ENCODE measurements around the gene CLCN7. TPM values are rescaled to one million over a fixed set of nuclear protein-coding genes. Genes with fewer than 3 reads are reported as not detected.

Gene CLCN7
- total and polyA plus RNA-seq, 9 of the 15 experiments (the other 6 are each of a cell fraction or from before 2014, with no cell fraction given): 0.06 to 126 (median 18.7) TPM

GRCh38 chr16:1469693-1470201 lies 5.1 kb downstream of the CLCN7 start:
- POLR2A ChIA-PET: interaction anchor here (0.7 kb wide), 1 partner anchor 23 kb away, joined by 3 read pairs; no protein-coding TSS in a partner anchor
- FAIRE-seq: no peak
- TF ChIP-seq GATAD2B (IDR thresholded peaks at IDR 0.05; ENCODE audit: borderline replicate concordance) (no peak), ZNF311 (CRISPR knock-in tag; IDR thresholded peaks at IDR 0.05) (no peak), ELF2 (CRISPR knock-in tag; IDR thresholded peaks at IDR 0.05) (no peak), ZNF408 (CRISPR knock-in tag; IDR thresholded peaks at IDR 0.05; ENCODE audit: low read depth) (no peak), MBD2 (IDR thresholded peaks at IDR 0.05; ENCODE audit: borderline replicate concordance, low read depth) (no peak), NCOA1 (IDR thresholded peaks at IDR 0.05; ENCODE audit: low read depth) (no peak), BMI1 (IDR thresholded peaks at IDR 0.05; ENCODE audit: low read length) (no peak), HMGN3 (IDR thresholded peaks at IDR 0.05; ENCODE audit: borderline replicate concordance, extremely low read depth, insufficient read length, low read depth, low read length) (no peak), NCOA2 (IDR thresholded peaks at IDR 0.05; ENCODE audit: partially characterized antibody in 2 of 2) (no peak), NFATC3 (IDR thresholded peaks at IDR 0.05) (no peak), ZNF280A (IDR thresholded peaks at IDR 0.05; ENCODE audit: low read depth, partially characterized antibody) (no peak), PURB (CRISPR knock-in tag; IDR thresholded peaks at IDR 0.05; ENCODE audit: low read depth) (no peak)
- TF ChIP-seq, protein P1, sequence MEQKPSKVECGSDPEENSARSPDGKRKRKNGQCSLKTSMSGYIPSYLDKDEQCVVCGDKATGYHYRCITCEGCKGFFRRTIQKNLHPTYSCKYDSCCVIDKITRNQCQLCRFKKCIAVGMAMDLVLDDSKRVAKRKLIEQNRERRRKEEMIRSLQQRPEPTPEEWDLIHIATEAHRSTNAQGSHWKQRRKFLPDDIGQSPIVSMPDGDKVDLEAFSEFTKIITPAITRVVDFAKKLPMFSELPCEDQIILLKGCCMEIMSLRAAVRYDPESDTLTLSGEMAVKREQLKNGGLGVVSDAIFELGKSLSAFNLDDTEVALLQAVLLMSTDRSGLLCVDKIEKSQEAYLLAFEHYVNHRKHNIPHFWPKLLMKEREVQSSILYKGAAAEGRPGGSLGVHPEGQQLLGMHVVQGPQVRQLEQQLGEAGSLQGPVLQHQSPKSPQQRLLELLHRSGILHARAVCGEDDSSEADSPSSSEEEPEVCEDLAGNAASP (IDR thresholded peaks at IDR 0.05): no peak
- TF ChIP-seq, protein P2, sequence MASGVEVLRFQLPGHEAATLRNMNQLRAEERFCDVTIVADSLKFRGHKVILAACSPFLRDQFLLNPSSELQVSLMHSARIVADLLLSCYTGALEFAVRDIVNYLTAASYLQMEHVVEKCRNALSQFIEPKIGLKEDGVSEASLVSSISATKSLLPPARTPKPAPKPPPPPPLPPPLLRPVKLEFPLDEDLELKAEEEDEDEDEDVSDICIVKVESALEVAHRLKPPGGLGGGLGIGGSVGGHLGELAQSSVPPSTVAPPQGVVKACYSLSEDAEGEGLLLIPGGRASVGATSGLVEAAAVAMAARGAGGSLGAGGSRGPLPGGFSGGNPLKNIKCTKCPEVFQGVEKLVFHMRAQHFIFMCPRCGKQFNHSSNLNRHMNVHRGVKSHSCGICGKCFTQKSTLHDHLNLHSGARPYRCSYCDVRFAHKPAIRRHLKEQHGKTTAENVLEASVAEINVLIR (CRISPR knock-in tag; IDR thresholded peaks at IDR 0.05): no peak

More at GRCh38 chr16:1469693-1470201, 5.1 kb downstream of the CLCN7 start:
- in situ Hi-C loops (cut with MboI): no loop called here
- DNase-seq (ENCODE audit: extremely low read depth in 1 of 4, low spot score in 3 of 4) (no peak), ATAC-seq (no peak)
- H3K79me2 ChIP-seq (ENCODE audit: control insufficient read depth, insufficient read depth, low read length): peaks cover 78% of the 10 kb centered on the region
- peaks cover 10% of the 10 kb centered on the region; the same call in 1 of the 3 replicates for H3K36me3 ChIP-seq (ENCODE audit: control insufficient read depth, insufficient read depth, low read length)
- intact Hi-C loops (cut with micrococcal nuclease): no loop called here
- no peaks in the 10 kb centered on the region for H3K9me3 ChIP-seq (replicated peaks; ENCODE audit: control insufficient read depth, insufficient read depth, low read depth, low read length)
- no peak overlapping the region for H2AFZ ChIP-seq (ENCODE audit: low read depth, low read length)
- H3K9me1 ChIP-seq (ENCODE audit: control insufficient read depth, insufficient read depth, low read length): peaks cover 6% of the 10 kb centered on the region
- no peak overlapping the region for H3K27ac ChIP-seq (ENCODE audit: extremely low read depth, low read depth, low read length)
- H3K27me3 ChIP-seq (ENCODE audit: control insufficient read depth in 2 of 2, insufficient read depth in 2 of 2, low read length in 2 of 2): no peaks in the 10 kb centered on the region
- no peak overlapping the region for H3K4me2 ChIP-seq (ENCODE audit: insufficient read depth, low read length)
- H3K4me1 ChIP-seq (replicated peaks in 1 of 2; ENCODE audit: control insufficient read depth in 2 of 2, insufficient read depth in 2 of 2, low read length in 2 of 2): peaks cover 32 to 69% of the 10 kb centered on the region in 2 experiments; a peak in 4 of 5 replicates
- CTCF ChIA-PET (ENCODE audit: low intra/inter-chr PET ratio): no interaction called here
- peaks cover 10% of the 10 kb centered on the region for H4K20me1 ChIP-seq (replicated peaks; ENCODE audit: control insufficient read depth, insufficient read depth, low read length)
- WGBS (ENCODE audit: insufficient coverage, low coverage, missing lambda C conversion rate): 81% methylated on average over 20 of the region's 20 CpGs
- BruUV-seq (replicated peaks): no TSS peak
- peak overlapping the region in 1 of 2 experiments; percentile 6; a peak in 1 of 4 replicates for H3K9ac ChIP-seq (ENCODE audit: insufficient read depth in 1 of 2, low read depth in 2 of 2, low read length in 2 of 2)
- no peak overlapping the region for H3K4me3 ChIP-seq

Data from K562 (cell line).